ENCODE data around the gene CDC42SE2.

CDC42SE2 gene

DNA sequence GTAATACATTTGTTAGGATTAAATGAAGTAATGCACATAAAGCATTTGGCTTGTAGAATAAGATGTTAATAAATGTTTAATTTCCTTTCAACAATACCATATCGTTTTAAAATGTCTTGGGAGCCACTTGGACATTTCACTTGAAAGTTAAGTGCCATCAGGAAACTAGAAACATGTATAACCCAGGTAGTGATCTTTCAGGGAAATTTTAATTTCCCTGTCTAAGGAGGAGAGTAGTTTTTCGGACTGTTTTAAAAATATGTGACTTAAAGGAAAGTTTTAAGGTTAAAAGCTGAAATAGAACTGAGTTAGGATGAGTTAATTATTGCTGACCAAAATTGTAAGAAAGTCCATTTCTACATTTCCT lies 18.0 kb downstream of the CDC42SE2 start:
- no peak for DNase-seq (ENCODE audit: extremely low spot score)
- ChIA-PET POLR2A (no interaction called here), CTCF (interaction anchor here (1.0 kb wide), 1 partner anchor 75 kb away, joined by 4 read pairs; no protein-coding TSS in a partner anchor)
- TF ChIP-seq, protein P1, sequence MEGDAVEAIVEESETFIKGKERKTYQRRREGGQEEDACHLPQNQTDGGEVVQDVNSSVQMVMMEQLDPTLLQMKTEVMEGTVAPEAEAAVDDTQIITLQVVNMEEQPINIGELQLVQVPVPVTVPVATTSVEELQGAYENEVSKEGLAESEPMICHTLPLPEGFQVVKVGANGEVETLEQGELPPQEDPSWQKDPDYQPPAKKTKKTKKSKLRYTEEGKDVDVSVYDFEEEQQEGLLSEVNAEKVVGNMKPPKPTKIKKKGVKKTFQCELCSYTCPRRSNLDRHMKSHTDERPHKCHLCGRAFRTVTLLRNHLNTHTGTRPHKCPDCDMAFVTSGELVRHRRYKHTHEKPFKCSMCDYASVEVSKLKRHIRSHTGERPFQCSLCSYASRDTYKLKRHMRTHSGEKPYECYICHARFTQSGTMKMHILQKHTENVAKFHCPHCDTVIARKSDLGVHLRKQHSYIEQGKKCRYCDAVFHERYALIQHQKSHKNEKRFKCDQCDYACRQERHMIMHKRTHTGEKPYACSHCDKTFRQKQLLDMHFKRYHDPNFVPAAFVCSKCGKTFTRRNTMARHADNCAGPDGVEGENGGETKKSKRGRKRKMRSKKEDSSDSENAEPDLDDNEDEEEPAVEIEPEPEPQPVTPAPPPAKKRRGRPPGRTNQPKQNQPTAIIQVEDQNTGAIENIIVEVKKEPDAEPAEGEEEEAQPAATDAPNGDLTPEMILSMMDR (IDR thresholded peaks at IDR 0.05; ENCODE audit: control extremely low read depth, extremely low read depth, low read depth, missing control alignments) = no peak

- ChIA-PET CTCF (no interaction called here), POLR2A (no interaction called here)
- TF ChIP-seq, protein P1 (IDR thresholded peaks at IDR 0.05; ENCODE audit: control extremely low read depth, extremely low read depth, low read depth, missing control alignments) = no peak
- no peak for DNase-seq (ENCODE audit: extremely low spot score)
These were observed 18.4 kb downstream of the CDC42SE2 start for GRCh38 chr5:131282235-131282634.

DNA sequence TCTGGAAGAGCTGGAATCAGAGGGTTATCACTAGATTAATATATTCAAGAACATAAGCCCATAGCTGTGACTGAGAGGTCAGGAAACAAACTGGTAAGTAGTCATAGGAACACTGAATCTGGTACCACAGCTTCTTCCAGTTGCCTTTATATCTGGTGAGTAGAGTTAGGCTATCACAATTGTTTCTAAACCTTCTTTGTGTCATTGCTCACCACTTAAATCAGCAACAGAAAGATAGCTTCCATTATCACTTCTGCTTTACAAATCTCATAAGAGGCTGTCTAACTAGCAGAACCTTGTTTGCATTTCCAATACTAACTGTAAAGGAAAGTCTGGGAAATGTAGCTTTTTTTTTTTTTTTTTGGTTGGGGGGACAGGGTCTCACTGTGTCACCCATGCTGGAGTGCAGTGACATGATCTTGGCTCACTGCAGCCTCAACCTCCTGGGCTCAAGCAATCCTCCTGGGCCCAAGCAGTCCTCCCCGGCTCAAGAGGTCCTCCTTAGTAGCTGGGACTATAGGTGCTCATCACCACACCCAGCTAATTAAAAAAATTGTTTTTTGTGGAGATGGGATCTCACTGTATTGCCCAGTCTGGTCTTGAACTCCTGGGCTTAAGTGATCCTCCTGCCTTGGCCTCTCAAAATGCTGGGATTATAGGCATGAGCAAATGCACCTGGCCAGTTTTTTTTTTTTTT lies 22.0 kb downstream of the CDC42SE2 start:
- no peak for DNase-seq (ENCODE audit: extremely low spot score)
- ChIA-PET POLR2A (interaction anchor here (0.7 kb wide), 1 partner anchor 14 kb away, joined by 3 read pairs; no protein-coding TSS in a partner anchor), CTCF (interaction anchor here (0.7 to 2.3 kb wide), 9 partner anchors 8 to 96 kb away, joined by 3 to 8 read pairs (median 3); partner anchors contain the start of gene CDC42SE2)
- TF ChIP-seq, protein P1 (IDR thresholded peaks at IDR 0.05; ENCODE audit: control extremely low read depth, extremely low read depth, low read depth, missing control alignments) = no peak

DNA sequence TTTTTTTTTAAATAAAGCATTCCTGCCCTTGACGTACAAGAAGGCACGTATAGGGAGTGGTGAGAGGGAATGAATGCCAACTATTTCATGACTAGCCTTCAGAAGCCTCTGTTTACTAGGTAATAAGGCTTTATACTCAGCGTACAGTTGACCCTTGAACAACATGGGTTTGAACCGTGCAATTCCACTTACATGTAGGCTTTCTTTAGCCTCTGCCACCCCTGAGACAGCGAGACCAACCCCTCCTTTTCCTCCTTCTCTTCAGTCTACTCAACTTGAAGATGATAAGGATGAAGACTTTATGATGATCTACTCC lies 22.5 kb downstream of the CDC42SE2 start:
- no peak for DNase-seq (ENCODE audit: extremely low spot score)
- ChIA-PET POLR2A (no interaction called here), CTCF (interaction anchor here (0.9 to 2.3 kb wide), 5 partner anchors 9 to 28 kb away, joined by 3 to 8 read pairs (median 3); partner anchors contain the start of gene CDC42SE2)
- TF ChIP-seq, protein P1 (IDR thresholded peaks at IDR 0.05; ENCODE audit: control extremely low read depth, extremely low read depth, low read depth, missing control alignments) = no peak

GRCh38 chr5:131288328-131288727 lies 24.5 kb downstream of the CDC42SE2 start:
- DNase-seq (ENCODE audit: extremely low spot score) = no peak
- CTCF ChIA-PET = no interaction called here
- TF ChIP-seq, protein P1 (IDR thresholded peaks at IDR 0.05; ENCODE audit: control extremely low read depth, extremely low read depth, low read depth, missing control alignments) = no peak

DNA sequence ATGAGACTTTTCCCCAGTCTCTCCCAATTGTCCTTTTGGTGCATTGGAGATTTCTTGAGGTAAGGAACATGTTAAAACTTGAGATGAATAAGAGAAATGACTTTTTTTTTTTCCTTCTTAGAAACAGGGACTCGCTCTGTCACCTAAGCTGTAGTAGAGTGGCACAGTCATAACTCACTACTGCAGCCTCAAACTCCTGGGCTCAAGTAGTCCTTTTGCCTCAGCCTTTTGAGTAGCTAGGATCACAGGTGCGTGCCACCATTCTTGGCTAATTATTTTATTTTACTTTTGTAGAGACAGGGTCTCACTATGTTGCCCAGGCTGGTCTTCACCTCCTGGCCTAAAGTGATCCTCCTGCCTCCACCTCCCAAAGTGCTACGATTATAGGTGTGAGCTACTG lies 25.9 kb downstream of the CDC42SE2 start:
- no peak for DNase-seq (ENCODE audit: extremely low spot score)
- ChIA-PET POLR2A (no interaction called here), CTCF (interaction anchor here (0.8 to 1.0 kb wide), 2 partner anchors 15 to 24 kb away, joined by 4 to 5 read pairs; no protein-coding TSS in a partner anchor)
- TF ChIP-seq, protein P1 (IDR thresholded peaks at IDR 0.05; ENCODE audit: control extremely low read depth, extremely low read depth, low read depth, missing control alignments) = no peak

More at GRCh38 chr5:131288328-131288727, 24.5 kb downstream of the CDC42SE2 start:
- POLR2A ChIA-PET = interaction anchor here (1.1 kb wide), 1 partner anchor 13 kb away, joined by 4 read pairs; no protein-coding TSS in a partner anchor
